Uterus (tissue), 4 donors: ENCODE data around the gene ILF3. TPM values are rescaled to one million over a fixed set of nuclear protein-coding genes. Genes with fewer than 3 reads are reported as not detected.

Experiments
- DNase-seq, 2 donors: peaks; one replicate each; pipeline ENCODE4 v3.0.0-alpha.2; 2019 to 2020
- H3K27ac ChIP-seq, 2 donors: fragments of 200-600 bp; sonication (generic); 1 replicate in 1 of 2; 2 replicates in 1 of 2; pipeline ENCODE4 v1.5.1; 2016 to 2018
- H3K27me3 ChIP-seq, 2 donors: fragments of 200-600 bp; sonication (generic); one replicate each; pipeline ENCODE4 v1.5.1; 2018 to 2019; ENCODE audit warnings: control low read depth in 1 of 2
- H3K36me3 ChIP-seq, 2 donors: fragments of 200-600 bp; sonication (generic); one replicate each; pipeline ENCODE4 v1.5.1; 2019; ENCODE audit warnings: control low read depth in 1 of 2
- H3K4me1 ChIP-seq, 2 donors: fragments of 200-600 bp; sonication (generic); one replicate each; pipeline ENCODE4 v1.5.1; 2018 to 2019; ENCODE audit warnings: control low read depth in 1 of 2
- H3K4me3 ChIP-seq, 2 donors: fragments of 200-600 bp; sonication (generic); 1 replicate in 1 of 2; 2 replicates in 1 of 2; pipeline ENCODE4 v1.5.1; 2018 to 2019; ENCODE audit warnings: mild to moderate bottlenecking in 1 of 2
- H3K9me3 ChIP-seq, 2 donors: fragments of 200-600 bp; sonication (generic); one replicate each; pipeline ENCODE4 v1.5.1; 2019; ENCODE audit warnings: control low read depth in 1 of 2
- CTCF ChIP-seq, 4 experiments: fragments of 200-600 bp in 2 of 4; fragments of 450-650 bp in 2 of 4; sonication (generic) in 2 of 4; IDR thresholded peaks; one replicate each; pipeline ENCODE4 v1.5.1; 2016 to 2019; ENCODE audit warnings: antibody characterized with exemption in 4 of 4, mild to moderate bottlenecking in 2 of 4, moderate library complexity in 1 of 4
- POLR2A ChIP-seq, 2 donors: fragments of 450-650 bp; IDR thresholded peaks; one replicate each; pipeline ENCODE4 v1.6.1; 2016; ENCODE audit warnings: antibody characterized with exemption in 2 of 2, mild to moderate bottlenecking in 1 of 2, moderate library complexity in 1 of 2
- intact Hi-C: fragments of 100-400 bp; cut with DNase I; formaldehyde crosslinking; loops from one replicate; pipeline ENCODE4 v1.15.1; 2023; ENCODE audit warnings: low total_unique reads
- total RNA-seq, 4 donors: library from RNA; depleted of rRNA in 3 of 4; stranded (reverse); fragments of >200 nt in 3 of 4; gene quantifications; one replicate each; pipeline versions ENCODE4 v1.1.0 to v1.2.4, GENCODE V29; 2014 to 2023
- donor health status: DM: yes; HTN: yes; CAD: no.

The ILF3 gene
- total RNA-seq, 4 donors from 2014 or later: 57.1 to 282 (median 138) TPM

- H3K36me3 ChIP-seq: no peaks in the 10 kb centered on the region
Observed at GRCh38 chr19:10680545-10681135, 26.5 kb downstream of the ILF3 start.

GRCh38 chr19:10681658-10682057 lies 27.5 kb downstream of the ILF3 start:
- TF ChIP-seq POLR2A (IDR thresholded peaks at IDR 0.05) (no peak), CTCF (IDR thresholded peaks at IDR 0.05) (no peak)
- H3K36me3 ChIP-seq: no peaks in the 10 kb centered on the region
- intact Hi-C loops: no loop called here
- H3K4me1 ChIP-seq: no peaks in the 10 kb centered on the region
- no peak overlapping the region for H3K27ac ChIP-seq
- no peaks in the 10 kb centered on the region for H3K9me3 ChIP-seq
- no peaks in the 10 kb centered on the region for H3K27me3 ChIP-seq
- H3K4me3 ChIP-seq: no peak overlapping the region
- no peak for DNase-seq

More at GRCh38 chr19:10680545-10681135, 26.5 kb downstream of the ILF3 start:
- no peak for TF ChIP-seq CTCF (IDR thresholded peaks at IDR 0.05)
- no peak for TF ChIP-seq POLR2A (IDR thresholded peaks at IDR 0.05)
- DNase-seq: no peak
- no peaks in the 10 kb centered on the region for H3K27me3 ChIP-seq
- H3K4me3 ChIP-seq: no peak overlapping the region
- no peaks in the 10 kb centered on the region for H3K4me1 ChIP-seq
- no peaks in the 10 kb centered on the region for H3K9me3 ChIP-seq
- intact Hi-C loops: no loop called here
- no peak overlapping the region for H3K27ac ChIP-seq

GRCh38 chr19:10682397-10683063 lies 28.4 kb downstream of the ILF3 start:
- H3K4me3 ChIP-seq: no peak overlapping the region
- H3K4me1 ChIP-seq: no peaks in the 10 kb centered on the region
- intact Hi-C loops: no loop called here
- TF ChIP-seq CTCF (IDR thresholded peaks at IDR 0.05): no peak
- no peak for TF ChIP-seq POLR2A (IDR thresholded peaks at IDR 0.05)
- no peak overlapping the region for H3K27ac ChIP-seq
- no peak for DNase-seq
- no peaks in the 10 kb centered on the region for H3K9me3 ChIP-seq
- no peaks in the 10 kb centered on the region for H3K27me3 ChIP-seq
- H3K36me3 ChIP-seq: no peaks in the 10 kb centered on the region

GRCh38 chr19:10683064-10683426 lies 28.9 kb downstream of the ILF3 start:
- no peak for DNase-seq
- Histone ChIP-seq H3K27ac (no peak overlapping the region), H3K9me3 (no peaks in the 10 kb centered on the region), H3K36me3 (no peaks in the 10 kb centered on the region), H3K27me3 (no peaks in the 10 kb centered on the region), H3K4me3 (no peak overlapping the region), H3K4me1 (no peaks in the 10 kb centered on the region)
- TF ChIP-seq POLR2A (IDR thresholded peaks at IDR 0.05) (no peak), CTCF (IDR thresholded peaks at IDR 0.05) (no peak)
- intact Hi-C loops: no loop called here

- intact Hi-C loops: no loop called here
- no peak overlapping the region for H3K4me3 ChIP-seq
- no peak overlapping the region for H3K27ac ChIP-seq
- H3K27me3 ChIP-seq: no peaks in the 10 kb centered on the region
- no peak for DNase-seq
- H3K36me3 ChIP-seq: no peaks in the 10 kb centered on the region
- no peaks in the 10 kb centered on the region for H3K4me1 ChIP-seq
- H3K9me3 ChIP-seq: no peaks in the 10 kb centered on the region
- TF ChIP-seq POLR2A (IDR thresholded peaks at IDR 0.05) (no peak), CTCF (IDR thresholded peaks at IDR 0.05) (no peak)
Observed at GRCh38 chr19:10683582-10683981, 29.4 kb downstream of the ILF3 start.
